ENCODE measurements around the gene KSR2.

DNA sequence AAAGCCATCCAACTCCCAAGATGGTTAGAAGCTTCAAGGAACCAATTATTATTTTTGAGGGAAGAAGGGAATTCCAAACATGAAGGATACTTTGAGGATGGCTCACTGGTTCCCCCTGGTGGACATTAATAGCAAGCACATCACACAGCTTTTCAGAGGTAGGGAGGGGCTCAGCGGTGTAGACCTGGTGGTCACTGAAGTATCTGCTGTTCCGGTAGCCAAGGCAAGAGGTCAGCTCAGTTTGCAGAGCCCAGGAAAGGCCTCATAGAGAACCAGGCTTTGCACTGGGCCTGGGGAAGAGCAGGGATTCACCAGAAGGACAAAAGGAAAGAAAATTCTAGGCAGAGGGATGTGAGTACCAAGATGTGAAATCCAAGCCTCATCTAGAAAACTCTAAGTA is 118.7 kb downstream of the KSR2 start:
- no peak for TF ChIP-seq GATA1 (IDR thresholded peaks at IDR 0.05; ENCODE audit: low read depth, low read length)
- TF ChIP-seq POLR2A (IDR thresholded peaks at IDR 0.05; ENCODE audit: low read length): no peak

Data from erythroblast (primary cell).